ENCODE measurements around the gene PRKAG2.
"Not testable (repeated sequence)": the region's sequence is repeated elsewhere in the genome, so short reads cannot be mapped to it uniquely, and the experiment has no call there.

The PRKAG2 gene

DNA sequence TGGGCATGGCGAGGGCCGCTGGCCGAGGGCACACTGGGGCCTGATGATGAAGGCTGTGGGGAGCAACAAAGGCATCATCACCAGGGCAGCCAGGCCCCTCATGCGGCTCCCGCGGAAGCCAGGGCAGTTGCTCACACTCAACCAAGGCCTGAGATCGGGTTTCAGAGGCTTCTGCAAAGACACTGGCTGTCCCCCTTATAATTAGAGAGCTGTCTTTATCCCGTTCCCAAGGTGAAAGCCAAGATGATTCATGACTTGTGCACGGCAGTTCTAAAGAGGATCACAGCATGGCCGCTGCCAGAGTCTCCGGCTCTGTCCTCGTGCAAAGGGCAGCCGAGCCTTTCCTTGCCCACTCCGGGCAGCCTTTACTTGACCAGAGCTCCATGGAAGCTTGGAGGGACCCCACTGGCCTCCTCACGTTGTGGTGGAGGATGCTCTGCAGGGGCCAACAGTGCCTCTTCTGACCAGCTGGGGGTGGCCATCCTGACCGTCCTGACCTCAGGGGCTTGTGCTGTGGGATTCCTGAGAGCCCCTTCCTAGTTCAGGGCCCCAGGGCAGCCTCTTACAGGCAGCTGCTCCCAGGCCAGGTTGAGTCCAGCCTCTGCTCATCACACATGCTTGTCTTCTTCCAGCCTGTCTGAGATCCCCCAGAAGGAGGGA, 82.3 kb downstream of the PRKAG2 start:
- H3K27ac ChIP-seq, result no peak overlapping the region
- DNase-seq (ENCODE audit: low read depth, low spot score), result no peak

DNA sequence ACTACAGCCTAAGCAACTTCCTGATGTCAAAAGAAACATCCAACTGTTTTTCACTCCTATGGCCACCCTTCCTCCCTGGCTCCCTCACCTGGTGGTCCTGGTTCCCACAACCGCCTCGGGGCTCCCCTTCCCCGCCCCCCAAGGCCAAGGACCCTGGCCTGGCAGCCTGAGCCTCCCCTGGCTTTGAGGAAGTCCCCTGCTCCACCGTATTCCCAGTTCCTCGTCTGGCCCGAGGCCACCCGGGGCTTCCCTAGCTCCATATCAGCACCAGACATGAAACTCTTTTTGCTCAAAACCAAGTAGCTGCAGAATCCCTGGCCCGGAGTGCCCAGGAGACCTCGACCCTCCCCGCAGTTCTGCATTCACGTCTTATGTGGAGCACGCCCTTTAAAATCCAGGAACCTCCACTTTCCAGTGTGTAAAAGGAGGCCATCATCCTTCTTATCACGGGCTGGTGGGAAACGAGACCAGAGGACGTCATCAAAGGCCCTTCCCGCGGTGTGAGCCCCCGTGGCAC, 82.9 kb downstream of the PRKAG2 start:
- no peak for DNase-seq (ENCODE audit: low read depth, low spot score)
- no peak overlapping the region for H3K27ac ChIP-seq

DNA sequence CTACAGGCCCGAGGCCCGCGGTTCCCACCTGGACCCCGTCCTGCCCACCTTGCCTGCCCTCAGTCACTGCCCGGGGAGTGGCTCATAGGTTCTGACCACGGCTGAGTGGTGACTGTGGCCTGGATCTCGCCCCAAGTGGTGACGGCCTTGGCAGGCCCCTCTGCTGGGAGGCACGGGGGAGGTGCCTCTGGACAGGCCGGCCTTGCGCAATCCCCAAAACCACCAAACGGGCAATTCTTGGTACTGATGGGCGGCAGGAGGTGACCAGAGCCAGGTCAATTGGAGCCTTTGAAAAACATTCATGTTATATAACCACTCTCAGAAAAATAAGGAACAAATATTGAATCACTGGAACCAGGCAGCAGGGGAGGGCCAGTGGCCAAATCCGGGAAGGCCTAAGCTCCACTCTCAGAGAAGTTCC, 83.4 kb downstream of the PRKAG2 start:
- H3K27ac ChIP-seq, result no peak overlapping the region
- DNase-seq (ENCODE audit: low read depth, low spot score), result no peak

DNA sequence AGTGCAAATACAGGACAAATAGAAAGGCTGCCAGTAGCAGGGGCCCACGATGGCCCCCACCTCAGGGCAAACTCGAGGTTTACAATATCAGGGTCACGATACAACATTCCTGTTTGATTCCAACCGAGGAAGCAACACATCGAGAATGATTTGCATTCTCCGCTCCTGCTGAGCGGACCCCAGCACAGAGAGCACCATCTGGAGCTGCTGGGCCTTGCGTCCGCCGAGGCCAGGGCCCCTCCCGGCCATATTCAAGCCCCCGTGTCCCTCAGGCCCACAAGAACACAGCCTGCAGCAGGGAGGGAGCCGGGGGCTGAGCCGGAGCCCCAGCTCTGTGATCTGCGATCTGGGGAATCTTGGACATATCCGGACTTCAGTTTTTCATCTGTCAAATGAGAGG, 84.3 kb downstream of the PRKAG2 start:
- H3K27ac ChIP-seq, result no peak overlapping the region
- DNase-seq (ENCODE audit: low read depth, low spot score), result no peak

DNA sequence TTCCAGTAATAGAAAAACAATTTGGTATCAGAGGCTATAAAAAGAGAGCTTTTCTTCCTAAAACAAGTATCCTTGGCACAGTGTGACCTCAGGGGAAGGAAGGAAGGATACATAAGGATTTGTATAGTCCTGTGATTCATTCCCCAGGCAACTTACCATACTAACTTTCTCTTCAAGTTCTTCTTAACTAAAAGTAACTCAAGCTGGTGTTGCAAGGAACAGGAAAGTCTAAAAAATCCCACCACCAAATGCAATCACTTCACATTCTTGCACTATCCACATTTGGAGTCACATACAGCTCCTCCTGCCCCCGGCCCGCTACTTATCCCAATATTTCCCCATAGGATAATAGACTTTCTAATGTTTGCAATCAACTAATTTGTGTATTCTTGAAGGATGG, 84.8 kb downstream of the PRKAG2 start:
- H3K27ac ChIP-seq, result no peak overlapping the region
- DNase-seq (ENCODE audit: low read depth, low spot score), result no peak

DNA sequence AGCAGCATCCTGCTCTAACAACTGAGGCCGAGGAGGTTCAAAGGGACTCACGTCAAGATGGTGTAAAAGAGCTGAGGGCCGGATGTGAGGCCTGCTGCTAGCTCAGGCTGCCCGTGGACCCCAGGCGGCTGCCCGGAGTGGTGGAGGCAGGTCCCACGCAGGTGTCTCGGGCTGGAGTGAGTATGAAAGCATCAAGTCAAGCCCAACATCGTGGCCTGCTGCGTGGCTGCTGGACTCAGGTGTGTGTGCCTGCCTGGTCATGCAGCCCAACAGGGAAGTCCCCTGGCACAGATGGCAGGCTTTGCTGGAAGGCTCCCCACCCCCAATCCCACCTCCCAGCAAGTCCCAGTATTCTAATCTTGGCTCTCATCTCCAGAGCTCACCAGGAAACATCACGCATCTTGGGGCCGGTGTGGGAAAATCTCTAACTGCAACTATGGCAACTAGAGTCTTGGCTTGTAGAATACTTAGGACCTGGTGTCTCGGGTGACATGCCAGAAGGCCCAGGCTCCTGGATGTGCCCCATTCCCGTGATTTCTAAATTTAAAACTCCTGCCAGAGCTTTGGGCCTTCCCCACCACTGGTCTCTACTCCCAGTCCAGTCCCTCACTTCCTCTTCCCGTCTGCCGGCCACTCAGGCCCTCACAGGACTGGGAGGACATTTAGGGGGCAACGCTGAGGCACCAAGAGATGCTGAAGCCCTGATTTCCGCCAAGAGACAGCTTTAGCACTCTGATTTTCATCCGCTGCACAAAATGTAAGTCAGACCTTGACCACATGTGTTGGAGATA, 85.9 kb downstream of the PRKAG2 start:
- no peak overlapping the region for H3K27ac ChIP-seq
- no peak for DNase-seq (ENCODE audit: low read depth, low spot score)

DNA sequence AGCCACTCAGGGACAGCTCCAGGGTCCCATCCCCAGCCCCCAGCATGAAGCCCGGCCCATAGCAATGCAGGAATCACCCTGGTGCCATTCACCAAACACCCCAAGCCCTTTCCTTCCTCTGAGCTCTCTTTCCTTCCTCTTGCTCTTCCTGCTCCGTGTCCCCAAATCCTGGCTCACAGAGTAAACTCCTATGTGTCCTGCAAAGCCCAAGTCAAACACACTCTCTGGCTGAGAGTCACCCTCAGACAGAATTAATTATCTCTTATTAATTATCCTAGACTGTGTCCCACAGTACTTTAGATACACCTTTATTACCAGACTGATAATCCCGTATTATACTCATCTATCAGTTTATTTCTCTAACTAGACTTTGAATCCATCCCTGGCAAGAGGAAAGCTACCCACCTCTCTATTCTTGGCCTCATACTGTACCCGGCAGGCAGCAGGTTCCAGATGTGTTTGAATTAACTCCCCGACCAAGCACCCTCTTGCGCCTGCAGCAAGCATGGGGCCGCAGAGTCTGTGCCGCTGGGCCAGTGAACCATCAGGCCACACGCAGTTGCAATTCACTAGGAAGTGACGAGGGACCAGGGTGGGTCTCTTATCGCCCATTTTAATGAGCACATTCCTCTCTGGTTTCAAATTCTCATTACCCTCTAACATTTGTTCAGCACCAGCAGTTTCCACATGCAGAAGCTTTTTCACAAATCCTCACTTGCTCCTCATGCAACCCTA, 86.7 kb downstream of the PRKAG2 start:
- no peak for DNase-seq (ENCODE audit: low read depth, low spot score)
- H3K27ac ChIP-seq, result no peak overlapping the region

DNA sequence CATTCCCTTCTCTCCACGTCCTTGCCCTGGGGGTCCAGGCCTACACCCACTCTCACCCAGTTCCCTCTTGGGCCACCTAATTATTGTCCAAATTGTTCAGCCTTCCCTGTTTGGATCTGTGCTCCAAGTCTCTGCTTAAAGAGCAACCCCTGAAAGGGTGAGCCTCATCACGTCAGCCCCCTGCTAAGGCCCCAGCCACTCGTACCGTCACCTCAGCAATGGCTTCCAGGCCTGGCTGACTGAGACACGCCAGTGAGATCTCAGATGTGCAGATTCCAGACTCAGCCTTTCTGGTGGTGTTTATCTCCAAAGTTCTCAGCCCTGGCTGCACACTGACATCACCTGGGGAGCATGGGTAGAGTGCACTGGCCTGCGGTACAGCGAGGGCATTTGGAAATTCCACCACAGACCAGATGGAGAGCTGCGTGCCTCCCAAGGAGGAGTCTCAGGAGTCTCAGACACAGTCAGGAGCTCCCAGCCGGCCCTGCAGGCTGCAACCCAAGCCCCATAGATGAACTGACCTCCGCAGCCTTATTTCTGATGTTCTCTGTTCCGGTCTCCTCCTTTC, 87.5 kb downstream of the PRKAG2 start:
- no peak overlapping the region for H3K27ac ChIP-seq
- no peak for DNase-seq (ENCODE audit: low read depth, low spot score)

DNA sequence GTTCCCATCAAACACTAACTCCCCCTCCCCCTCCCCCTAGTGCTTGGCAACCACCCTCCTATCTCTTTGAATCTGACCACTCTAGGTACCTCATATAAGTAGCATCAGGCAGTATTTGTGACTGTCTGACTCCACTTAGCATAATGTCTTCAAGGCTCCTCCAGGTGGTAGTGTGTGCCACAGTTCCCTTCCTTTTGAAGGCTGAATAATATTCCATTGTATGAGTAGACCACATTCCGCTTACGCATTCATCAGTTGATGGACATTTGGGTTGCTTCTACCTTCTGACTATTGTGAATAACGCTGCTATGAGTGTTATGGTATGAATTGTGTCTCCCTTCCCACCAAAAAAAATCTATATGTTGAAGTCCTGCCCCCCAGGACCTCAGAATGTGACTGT, 89.6 kb downstream of the PRKAG2 start:
- no peak overlapping the region for H3K27ac ChIP-seq
- no peak for DNase-seq (ENCODE audit: low read depth, low spot score)

DNA sequence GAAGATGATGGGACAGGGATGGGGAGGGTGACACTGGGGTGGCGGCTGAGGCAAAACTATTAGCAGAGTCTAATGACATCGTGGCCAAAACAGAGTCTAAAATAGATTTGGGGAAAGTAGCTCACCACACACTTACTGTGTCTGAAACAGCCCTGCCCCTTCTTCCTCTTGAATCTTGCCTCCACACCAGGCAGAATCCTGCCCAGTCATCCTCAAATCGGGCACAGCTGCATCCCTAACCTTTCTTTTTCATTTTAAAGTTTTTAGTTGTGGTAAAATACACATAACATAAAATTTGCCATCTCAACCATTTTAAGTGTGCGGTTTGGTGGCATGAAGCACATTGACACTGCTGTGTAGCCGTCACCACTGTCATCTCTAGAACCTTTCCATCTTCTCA, 90.0 kb downstream of the PRKAG2 start:
- DNase-seq (ENCODE audit: low read depth, low spot score), result no peak
- no peak overlapping the region for H3K27ac ChIP-seq

DNA sequence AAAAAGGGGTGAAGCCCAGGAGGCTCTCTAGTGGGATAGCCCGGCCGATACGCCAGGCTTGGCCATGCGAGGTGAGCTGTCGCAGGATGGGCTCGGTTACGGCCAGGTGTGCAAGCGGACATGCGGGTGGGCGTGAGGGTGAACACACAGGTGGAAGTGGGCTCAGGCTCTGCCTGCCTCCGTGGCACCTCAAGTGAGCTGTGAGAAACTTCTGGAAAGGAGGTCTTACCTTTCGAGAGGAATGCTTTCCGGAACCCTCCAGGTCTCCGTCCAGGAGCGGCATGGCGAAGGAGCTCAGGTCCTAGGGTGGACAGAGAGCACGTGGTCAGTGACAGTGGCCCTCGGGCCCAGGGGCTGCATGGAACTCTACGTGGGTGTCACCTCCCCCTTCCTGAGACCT, 90.7 kb downstream of the PRKAG2 start:
- no peak for DNase-seq (ENCODE audit: low read depth, low spot score)

DNA sequence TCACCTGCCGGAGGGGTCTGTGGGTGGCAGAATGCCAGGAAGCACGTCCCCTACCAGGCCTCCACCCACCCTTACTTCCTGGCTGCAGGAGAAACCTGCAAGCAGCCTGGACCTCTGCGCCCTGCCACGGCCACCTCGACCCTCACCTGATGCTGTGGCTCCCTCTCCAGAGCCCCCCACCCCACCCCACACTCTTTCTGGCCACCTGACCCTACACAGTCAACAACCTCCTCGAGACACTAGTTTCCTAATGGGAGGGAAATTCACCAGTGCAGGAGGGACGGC, 91.3 kb downstream of the PRKAG2 start:
- no peak overlapping the region for H3K27ac ChIP-seq

More for the DNA sequence above, 90.7 kb downstream of the PRKAG2 start:
- H3K27ac ChIP-seq, result no peak overlapping the region

DNA sequence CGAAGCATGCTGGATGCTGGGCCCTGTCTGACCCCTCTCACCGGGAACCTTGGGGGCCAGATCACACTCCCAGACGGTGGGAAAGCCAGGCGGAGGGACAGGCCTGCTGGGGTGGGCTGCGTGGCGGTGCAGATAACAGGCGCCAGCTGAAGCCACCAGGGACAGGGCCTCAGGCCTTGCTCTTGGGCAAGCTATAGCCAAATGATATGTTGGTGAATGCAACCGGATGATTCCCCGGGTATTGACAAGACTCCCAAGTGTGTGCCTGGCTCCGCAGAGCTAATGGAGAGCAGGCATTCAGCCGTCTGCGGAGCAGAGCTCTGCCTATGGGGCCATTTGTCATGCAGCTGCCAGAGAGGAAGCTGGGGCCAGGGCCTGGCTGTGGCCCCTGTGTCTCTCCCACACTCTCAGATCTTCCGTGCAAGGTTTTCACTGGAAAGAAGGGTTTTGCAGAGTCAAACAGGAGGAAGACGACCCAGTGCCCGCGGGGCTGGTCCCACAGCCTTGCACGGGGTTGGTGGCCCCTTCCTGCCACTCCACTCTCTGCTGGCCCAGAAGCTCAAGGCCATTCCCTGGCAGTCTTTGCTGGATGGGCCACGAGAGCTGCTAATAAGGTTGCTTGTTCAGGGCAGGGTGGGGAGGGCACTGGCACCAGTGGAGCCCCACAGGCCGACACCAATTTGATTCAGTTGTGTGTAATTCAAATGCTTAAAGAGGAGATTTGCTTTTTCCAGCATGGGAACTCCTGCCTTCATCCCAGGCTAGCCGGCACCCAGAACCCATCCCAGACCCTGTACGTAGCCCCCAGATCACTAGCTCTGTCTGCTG, 91.8 kb downstream of the PRKAG2 start:
- no peak overlapping the region for H3K27ac ChIP-seq
- no peak for DNase-seq (ENCODE audit: low read depth, low spot score)

More for the DNA sequence above, 91.3 kb downstream of the PRKAG2 start:
- no peak for DNase-seq (ENCODE audit: low read depth, low spot score)

DNA sequence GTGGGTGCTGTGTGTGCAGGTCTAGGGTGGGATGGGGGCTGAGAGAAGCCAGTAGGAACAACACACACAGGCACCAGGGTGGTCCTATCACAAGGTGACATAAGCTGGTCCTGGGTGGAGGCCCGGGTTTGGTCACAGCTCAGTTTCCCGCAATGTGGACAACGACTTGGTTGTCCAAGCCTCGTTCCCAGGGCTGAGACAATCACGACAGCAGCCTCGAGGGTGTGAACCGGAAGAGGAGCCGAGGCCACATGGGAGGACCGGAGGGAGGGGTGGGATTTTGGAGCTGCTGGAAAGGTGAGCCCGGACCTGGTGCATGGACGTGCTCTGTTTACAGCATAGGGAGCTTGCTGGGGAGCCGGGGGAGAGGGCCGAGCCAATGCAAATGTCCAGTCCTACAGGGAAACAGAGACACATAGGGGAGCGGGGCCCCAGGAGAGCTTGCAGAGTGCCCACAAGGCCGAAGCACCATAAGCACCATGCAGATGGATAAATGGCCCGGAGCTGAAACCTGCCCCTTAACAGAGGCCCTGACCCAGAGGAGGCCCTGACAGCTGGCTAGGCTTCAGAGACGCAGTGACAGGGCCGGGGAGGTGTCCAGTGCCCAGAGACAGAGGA, 92.8 kb downstream of the PRKAG2 start:
- DNase-seq (ENCODE audit: low read depth, low spot score), result no peak
- H3K27ac ChIP-seq, result no peak overlapping the region

DNA sequence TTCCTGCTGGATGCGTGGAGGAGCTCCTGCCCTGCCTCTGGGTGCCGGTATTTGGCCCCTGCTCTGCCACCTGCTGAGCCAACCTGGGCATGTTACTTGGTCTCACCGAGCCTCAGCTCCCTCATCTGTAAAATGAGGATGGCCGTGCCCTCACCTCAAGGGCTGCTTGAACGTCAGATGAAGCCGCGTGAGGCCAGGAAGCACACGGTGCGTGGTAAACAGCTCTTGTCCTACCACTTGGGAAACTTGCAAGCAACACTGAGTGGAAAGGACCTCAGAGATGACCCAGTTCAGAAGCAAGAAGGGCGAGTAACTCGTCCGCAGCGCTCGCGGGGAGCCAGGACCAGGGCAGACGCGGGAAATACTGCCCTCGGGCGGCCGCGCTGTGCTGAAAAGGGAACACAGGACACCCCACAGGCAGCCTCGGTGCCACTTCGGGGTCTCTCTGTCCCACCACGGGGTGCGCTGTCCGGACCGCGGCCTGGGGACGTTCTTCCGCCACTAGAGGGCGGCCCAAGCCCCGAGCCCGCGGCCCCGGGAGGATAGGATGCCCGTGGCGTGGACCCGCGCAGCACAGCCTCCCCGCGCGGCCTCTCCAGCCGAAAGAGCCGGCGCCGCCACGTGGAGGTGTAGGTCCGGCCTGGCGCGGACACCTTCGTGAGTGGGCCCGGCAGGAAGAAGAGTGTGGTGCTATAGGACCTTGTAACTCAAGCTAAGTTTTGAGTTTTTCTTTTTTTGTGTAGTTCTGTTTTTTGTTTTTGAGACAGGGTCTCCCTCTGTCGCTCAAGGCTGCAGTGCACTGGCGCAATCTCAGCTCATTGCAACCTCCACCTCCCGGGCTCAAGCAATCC, 94.1 kb downstream of the PRKAG2 start:
- no peak for DNase-seq (ENCODE audit: low read depth, low spot score)
- no peak overlapping the region for H3K27ac ChIP-seq

DNA sequence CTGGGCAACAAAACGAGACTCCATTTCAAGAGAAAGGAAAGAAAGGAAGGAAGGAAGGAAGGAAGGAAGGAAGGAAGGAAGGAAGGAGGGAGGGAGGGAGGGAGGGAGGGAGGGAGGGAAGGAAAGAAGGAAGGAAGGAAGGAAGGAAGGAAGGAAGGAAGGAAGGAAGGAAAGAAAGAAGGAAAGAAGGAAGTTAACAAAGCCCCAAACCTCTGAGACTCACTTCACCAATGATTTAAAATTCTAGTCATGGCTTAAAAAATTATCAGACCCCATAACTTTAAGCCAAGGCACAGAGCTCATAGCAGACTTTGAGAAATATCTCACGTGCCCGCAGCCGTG, 94.7 kb downstream of the PRKAG2 start:
- not testable (repeated sequence) for DNase-seq (ENCODE audit: low read depth, low spot score); H3K27ac ChIP-seq

DNA sequence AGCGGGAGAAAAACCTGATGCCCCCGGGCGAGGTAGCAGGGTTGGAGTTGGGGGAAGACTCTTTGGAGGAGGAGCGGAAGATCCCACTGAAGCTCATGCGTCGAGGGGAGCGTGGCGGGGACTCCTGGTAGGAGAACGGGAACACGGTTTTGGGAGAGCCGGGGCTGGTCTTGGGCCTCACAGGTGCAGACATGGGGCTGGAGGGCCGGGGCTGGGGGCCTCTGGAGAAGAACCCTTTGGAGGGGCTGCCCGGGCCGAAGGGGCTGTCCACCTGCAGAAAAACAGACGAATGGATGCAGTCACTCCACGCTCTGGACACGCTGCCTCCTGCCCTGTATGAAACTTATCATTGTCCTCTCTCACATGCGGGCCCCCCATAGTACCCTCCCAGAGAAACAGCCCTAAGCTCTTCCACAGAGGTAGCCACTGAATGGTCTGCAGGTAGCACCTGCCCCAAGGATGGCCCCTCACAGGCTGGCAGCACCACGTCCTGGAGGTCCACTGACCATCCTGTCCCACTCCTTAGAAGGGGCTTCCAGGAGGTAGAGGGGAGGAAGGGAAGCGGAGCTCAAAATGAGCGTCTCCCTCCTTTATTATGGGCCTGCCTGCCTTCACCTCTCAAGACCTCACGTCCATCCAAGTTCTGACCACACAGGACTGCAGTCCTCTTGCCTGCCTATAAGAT, 95.6 kb downstream of the PRKAG2 start:
- no peak overlapping the region for H3K27ac ChIP-seq
- DNase-seq (ENCODE audit: low read depth, low spot score), result no peak

DNA sequence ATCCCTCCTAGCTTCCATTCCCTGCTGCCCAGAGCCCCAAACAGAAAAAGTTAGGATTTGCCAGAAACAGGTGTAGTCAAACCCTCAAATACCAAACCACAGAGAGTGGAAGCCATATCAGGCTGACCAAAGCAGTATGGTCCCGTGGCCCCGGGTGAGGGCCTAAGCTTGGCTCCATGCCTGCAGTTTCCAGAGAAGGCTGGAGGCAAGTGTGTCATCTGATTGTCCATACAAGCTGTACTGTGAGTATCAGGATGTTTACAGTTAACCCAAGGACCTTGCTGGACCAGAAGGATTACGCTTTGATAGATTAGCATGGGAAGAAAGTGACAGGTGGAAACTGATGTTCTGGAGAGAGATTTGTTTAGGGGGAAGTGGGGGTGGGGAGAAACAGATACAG, 96.3 kb downstream of the PRKAG2 start:
- DNase-seq (ENCODE audit: low read depth, low spot score), result no peak
- no peak overlapping the region for H3K27ac ChIP-seq

Measured in epithelial cell of prostate (primary cell).